Activated CD4-positive, alpha-beta T cell treated with anti-CD3 and anti-CD28 coated beads for 24 hours (primary cell): ENCODE results near the gene DENND1A.

Experiments
- DNase-seq, 2 donors: peaks; one replicate each; pipeline ENCODE4 v3.0.0-alpha.2; 2020; ENCODE audit warnings: low read depth in 2 of 2

The DENND1A gene

DNA sequence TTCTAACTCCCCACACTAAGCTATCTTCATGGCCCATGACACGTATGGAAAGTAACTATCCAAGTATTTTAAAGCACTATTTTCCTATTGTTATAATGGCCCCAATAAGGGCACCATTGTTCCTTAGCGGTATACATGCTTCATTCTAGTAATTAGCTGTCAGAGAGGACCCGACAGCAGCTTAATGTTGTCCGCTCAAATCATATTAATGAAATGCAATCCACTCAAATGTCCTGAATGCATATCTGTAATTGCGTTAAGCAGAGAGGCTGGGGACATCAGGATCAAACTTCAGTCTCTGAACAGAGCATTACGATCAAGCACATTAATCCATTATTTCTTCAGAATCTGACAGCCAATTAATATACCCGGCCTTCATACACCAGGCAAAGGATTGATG lies 434.2 kb downstream of the DENND1A start:
- DNase-seq = no peak

GRCh38 chr9:123493627-123494026 lies 436.3 kb downstream of the DENND1A start:
- no peak for DNase-seq

- no peak for DNase-seq
Observed at GRCh38 chr9:123490688-123491087, 439.2 kb downstream of the DENND1A start.

GRCh38 chr9:123488722-123489321 lies 441.1 kb downstream of the DENND1A start:
- no peak for DNase-seq

DNA sequence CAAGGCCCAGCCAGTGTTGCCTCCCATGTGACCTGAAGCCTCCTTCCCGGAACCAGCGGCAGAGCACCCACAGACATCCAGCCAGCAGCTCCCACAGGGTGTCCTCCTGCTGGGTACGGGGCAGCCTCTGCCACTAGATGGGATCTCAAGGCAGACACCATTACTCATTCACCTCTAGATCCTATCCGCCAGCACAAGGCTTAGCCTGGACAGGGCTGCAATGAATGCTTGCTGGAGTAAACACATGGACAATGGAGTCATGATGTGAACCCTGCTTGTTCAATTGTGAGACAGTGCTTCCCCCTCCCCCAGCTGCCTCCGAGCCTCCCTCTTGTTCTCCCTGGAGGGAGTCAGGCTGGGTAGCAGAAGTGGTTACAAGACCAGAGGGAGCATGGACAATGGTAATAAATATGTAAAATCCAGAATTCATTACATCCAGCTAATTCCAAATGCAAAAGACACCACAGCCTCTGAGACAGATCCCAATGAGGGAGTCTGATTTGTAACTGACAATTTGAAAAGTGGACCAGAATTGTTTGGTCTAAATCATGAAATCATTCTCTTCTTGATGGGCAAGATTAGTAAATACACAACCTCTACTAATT lies 441.9 kb downstream of the DENND1A start:
- DNase-seq = no peak

DNA sequence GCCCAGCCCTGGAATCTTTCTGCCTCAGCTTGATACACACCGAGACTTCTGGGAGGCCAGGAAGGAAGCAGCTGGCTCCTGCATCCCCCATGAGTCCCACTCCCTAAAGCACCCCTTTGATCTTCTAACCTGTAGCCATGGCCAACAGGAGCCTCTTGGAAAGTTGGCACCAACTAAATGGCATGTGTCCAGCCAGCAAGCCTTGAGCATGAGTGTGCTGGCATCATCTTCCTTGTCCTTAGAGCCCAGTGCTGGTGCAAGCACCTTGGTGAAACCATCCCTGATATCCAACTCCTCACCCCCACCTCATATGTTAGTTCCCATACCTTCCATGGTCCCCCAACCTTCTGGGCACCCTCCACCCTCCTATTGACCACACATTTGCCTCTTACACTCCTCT lies 443.5 kb downstream of the DENND1A start:
- no peak for DNase-seq

- DNase-seq = no peak
Observed at GRCh38 chr9:123485216-123485615, 444.7 kb downstream of the DENND1A start.

DNA sequence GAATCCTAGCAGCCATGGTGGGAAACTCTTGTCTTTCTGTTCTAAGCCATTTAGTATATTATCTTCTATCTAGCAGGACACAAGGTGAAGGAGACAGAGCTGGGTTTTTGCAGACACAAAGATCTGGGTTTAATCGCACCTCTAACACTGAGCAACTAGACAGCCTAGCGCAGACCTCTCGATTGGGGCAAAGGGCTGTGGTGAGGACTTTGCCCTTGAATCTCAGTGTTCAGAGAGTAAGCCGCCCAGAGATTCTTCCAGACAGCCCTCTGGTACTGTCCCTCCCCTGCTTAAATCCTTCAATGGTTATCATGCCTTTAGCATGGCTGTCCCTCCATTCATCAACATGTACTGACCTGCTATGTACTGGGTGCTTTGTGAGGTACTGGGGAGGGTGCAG lies 445.8 kb downstream of the DENND1A start:
- no peak for DNase-seq

- no peak for DNase-seq
Observed at GRCh38 chr9:123483191-123483803, 446.6 kb downstream of the DENND1A start.

GRCh38 chr9:123482295-123482968 lies 447.5 kb downstream of the DENND1A start:
- no peak for DNase-seq

GRCh38 chr9:123481209-123481865 lies 448.6 kb downstream of the DENND1A start:
- no peak for DNase-seq

DNA sequence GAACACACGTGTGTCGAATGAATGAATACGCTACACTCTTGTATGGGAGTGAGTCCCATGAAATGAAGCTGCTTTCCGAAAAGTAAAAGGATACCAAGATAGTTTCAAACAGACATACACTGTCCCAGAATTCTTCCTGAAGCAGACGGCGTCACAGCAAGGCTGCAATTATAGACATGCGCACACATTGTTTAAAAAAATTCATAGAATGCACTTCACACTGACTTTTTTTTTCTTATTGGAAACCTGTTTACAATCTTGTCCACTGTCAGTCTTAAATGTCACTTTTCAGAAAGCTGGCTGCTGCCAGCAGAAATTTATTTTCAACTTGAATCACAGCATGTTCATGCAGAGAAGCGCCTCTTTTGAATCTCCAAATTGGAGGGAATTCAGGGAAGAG lies 449.1 kb downstream of the DENND1A start:
- DNase-seq = no peak

GRCh38 chr9:123480096-123480495 lies 449.8 kb downstream of the DENND1A start:
- DNase-seq = no peak

DNA sequence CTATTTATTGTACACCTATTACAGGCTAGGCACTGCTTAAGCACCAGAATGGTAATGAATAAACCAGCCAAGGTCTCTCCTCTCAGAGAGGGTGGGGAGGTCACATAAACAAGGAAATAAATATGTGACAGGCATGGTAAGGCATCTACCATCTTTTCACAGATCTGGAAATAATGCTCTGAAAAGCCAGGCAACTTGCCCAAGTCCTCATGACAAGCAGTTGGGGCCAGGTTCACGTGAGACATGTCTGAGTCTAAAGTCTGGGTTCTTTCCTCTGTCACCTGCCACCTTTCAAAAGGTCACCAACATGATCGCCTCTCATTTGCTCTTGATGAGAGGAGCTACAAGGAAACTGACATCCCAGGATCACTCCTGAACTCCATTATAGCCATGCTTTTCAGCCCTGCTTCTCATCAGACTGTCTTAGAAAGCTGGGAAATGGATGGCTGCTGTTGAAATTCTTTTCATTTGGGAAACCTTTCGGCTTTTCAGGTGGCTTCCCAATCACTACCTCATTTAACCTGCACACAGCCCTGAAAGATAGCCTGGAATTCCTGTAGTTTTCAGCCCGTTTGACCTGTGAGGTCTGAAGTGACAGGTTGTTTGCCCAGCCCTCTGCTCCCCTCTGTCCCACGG lies 450.8 kb downstream of the DENND1A start:
- DNase-seq = no peak

DNA sequence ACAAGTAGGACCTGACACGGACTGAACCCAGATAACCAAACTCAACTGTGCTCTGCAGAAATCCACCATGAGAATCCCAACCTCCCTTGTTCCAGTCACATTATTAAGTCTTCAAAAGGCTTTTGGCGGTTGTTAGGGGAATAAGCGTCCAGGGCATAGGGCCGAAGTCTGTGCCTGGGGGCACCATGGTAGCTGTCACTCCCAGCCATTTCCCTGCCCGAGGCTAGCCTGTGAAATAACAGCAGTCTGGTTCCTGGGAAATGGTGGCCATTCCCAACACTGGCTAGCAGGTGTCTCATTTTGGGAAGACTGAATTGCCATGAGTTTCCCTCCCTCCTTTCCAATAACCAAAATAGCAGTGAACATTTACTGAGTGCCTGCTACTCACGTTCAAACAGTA lies 451.8 kb downstream of the DENND1A start:
- DNase-seq = no peak

DNA sequence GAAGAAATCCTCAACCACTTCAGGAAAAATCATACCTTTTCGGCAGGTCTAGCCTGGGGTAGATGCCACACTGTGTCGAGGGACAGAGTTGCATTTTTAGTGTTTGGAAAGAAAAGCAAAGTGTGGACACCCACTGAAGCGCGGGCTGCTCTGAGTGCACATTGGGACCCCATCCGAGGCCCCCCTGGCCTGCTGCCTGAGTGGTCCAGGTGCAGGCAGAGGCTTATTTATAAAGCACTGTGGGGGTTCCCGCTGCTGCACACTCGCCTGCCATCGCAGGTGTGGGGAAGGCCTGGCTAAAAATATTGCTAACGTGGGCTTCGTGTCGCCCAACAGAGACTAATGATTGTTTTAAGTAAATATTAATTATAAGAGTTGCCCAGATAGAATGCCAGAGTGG lies 454.5 kb downstream of the DENND1A start:
- DNase-seq = no peak

DNA sequence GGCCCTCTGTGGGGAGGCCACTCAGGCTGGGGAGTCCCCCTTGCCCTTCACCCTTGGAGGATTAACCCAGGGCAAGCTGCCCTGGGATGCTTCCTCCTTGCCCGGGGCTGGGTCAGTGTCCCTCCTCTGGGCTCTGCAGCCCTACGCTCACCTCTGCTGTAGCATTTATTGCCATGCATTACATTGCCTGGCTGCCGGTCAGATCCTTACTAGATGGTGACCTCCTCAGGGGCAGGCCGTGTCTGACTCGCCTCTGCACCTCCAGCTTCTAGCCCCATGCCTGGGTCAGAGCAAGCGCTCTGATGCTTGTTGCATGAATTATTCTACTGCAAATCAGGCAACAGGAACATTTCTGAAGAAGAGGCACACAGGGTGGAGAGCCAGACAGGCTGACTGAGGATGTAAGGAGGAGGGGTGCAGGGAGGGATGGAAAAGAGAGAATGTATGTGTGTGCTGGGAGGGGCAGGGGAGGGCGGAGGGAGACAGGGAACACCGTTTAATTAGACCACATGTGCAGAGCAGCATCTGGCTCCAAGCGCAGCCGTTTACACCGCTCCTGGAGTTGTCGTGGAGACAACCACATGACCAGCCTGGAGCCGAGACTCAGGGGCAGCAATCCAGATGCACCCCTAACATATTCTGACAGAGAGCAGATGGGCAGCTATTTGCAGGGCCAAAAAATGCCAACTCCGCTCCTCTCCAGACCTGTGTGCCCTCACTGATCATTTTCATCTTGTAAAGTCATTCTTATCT lies 456.9 kb downstream of the DENND1A start:
- no peak for DNase-seq

GRCh38 chr9:123471843-123472570 lies 457.9 kb downstream of the DENND1A start:
- DNase-seq = no peak

DNA sequence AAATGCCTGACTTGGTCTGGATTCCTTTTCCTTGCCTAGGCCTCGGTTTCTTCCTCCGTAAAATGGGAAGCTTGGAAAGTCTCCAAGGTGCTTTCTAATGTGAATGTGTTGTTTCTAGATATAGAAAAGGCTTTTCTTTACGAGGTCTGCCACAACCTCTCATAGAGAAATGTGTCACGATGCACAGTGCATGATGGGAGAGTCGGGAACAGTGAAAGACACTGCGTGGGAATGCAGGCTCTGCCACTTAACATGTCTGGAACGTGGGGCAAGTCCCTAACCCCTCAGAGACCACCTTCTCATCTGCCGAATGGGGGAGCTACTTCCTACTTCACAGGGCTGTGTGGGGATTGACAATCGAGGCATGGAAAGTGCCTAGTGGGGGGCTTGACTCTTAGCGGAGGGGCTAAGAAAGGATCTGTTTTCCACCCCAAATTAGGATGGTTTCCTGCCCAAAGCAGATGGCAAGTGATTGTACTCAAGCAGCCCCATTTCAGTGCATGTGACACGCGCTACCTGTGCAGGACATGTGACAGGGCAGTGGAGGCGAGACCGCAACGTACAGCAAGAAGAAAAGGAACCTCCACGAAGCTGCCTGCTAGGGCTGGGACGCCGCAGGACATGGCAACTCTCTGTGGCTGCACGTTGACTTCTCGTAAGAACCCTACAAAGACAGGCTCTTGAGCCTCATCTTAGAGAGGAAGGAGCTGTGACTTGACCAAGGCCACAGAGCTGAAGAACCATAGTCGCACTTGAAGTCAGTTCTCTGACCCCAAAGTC lies 458.7 kb downstream of the DENND1A start:
- DNase-seq = no peak
